ENCODE measurements around the gene ITIH1. TPM values are rescaled to one million over a fixed set of nuclear protein-coding genes. Genes with fewer than 3 reads are reported as not detected.

Gene ITIH1
- polyA plus RNA-seq, 1 experiment: not detected

- H3K9me3 ChIP-seq (ENCODE audit: control insufficient read depth, insufficient read depth, low read length): no peaks in the 10 kb centered on the region; the same call in 1 of the 2 replicates
- DNase-seq (ENCODE audit: low read depth, low spot score): no peak
- peaks cover 32% of the 10 kb centered on the region for H3K27me3 ChIP-seq (ENCODE audit: control insufficient read depth, insufficient read depth, low read length)
- no peak overlapping the region for H3K27ac ChIP-seq (ENCODE audit: low read depth, low read length)
- TF ChIP-seq, protein P1, sequence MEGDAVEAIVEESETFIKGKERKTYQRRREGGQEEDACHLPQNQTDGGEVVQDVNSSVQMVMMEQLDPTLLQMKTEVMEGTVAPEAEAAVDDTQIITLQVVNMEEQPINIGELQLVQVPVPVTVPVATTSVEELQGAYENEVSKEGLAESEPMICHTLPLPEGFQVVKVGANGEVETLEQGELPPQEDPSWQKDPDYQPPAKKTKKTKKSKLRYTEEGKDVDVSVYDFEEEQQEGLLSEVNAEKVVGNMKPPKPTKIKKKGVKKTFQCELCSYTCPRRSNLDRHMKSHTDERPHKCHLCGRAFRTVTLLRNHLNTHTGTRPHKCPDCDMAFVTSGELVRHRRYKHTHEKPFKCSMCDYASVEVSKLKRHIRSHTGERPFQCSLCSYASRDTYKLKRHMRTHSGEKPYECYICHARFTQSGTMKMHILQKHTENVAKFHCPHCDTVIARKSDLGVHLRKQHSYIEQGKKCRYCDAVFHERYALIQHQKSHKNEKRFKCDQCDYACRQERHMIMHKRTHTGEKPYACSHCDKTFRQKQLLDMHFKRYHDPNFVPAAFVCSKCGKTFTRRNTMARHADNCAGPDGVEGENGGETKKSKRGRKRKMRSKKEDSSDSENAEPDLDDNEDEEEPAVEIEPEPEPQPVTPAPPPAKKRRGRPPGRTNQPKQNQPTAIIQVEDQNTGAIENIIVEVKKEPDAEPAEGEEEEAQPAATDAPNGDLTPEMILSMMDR (IDR thresholded peaks at IDR 0.05; ENCODE audit: low read depth, low read length): no peak
- ChIA-PET POLR2A (no interaction called here), CTCF (no interaction called here)
- H3K4me3 ChIP-seq (ENCODE audit: low read depth, low read length): no peak overlapping the region
These were observed 31.8 kb downstream of the ITIH1 start for GRCh38 chr3:52809149-52809548.

DNA sequence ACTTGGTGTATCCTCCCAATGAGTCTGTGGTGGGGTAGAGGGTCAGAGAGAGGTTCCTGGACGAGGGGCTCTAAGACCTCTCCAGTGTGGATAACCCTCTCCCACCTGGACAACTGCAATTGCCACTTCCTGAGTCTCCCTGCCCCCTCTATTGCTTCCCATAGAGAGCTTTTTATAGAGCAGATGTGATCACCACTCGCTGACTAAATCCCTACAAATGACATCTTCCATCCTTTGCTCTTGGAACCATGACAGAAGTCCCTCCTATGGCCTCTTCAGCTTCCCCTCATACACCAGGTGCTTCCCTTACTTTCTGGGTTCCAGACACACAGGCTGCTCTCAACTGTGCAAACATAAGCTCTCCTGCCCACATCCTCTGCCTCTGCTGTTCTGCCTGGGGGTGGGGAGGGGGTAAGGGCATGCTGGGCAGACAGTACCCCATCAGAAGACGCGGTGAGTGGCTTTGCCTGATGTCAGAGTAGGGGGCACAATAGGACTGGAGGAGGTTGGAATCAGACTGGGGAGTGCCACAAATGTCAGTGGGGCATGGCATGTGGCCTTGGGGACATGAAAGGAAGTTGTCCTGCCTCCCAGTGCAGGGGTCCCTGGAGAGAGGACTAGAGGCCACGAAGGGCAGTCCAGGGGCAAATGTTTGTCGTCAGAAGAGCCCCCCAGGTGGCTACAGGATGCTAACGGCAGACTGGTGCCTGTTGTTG lies 32.4 kb downstream of the ITIH1 start:
- TF ChIP-seq, protein P1 (IDR thresholded peaks at IDR 0.05; ENCODE audit: low read depth, low read length): no peak
- Histone ChIP-seq H3K27ac (ENCODE audit: low read depth, low read length) (no peak overlapping the region), H3K9me3 (ENCODE audit: control insufficient read depth, insufficient read depth, low read length) (no peaks in the 10 kb centered on the region; the same call in 1 of the 2 replicates), H3K4me3 (ENCODE audit: low read depth, low read length) (no peak overlapping the region), H3K27me3 (ENCODE audit: control insufficient read depth, insufficient read depth, low read length) (peaks cover 32% of the 10 kb centered on the region)
- ChIA-PET CTCF (no interaction called here), POLR2A (no interaction called here)
- no peak for DNase-seq (ENCODE audit: low read depth, low spot score)

DNA sequence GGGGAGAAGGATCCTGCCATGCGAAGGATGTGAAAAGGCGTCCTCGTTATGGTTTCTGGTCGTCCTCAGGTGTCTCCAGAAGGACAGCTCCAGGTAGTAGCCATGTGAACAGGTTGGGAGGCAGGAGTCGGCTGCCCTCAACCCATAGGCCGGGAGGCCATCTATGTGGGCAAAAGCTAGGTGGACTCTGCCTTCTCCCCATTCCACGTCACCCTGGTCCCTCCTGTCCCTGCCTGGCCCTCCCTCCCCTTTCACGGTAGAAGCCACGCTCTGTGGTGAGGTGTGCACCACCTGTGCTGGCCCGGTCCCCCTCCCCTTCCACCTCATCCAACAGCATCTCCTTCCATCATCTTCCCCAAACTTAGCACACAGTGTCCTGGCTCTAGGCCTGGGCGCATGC lies 33.5 kb downstream of the ITIH1 start:
- TF ChIP-seq, protein P1 (IDR thresholded peaks at IDR 0.05; ENCODE audit: low read depth, low read length): no peak
- ChIA-PET CTCF (no interaction called here), POLR2A (no interaction called here)
- peaks cover 29% of the 10 kb centered on the region for H3K27me3 ChIP-seq (ENCODE audit: control insufficient read depth, insufficient read depth, low read length)
- H3K9me3 ChIP-seq (ENCODE audit: control insufficient read depth, insufficient read depth, low read length): no peaks in the 10 kb centered on the region; the same call in 1 of the 2 replicates
- H3K27ac ChIP-seq (ENCODE audit: low read depth, low read length): no peak overlapping the region
- DNase-seq (ENCODE audit: low read depth, low spot score): no peak
- no peak overlapping the region for H3K4me3 ChIP-seq (ENCODE audit: low read depth, low read length)

DNA sequence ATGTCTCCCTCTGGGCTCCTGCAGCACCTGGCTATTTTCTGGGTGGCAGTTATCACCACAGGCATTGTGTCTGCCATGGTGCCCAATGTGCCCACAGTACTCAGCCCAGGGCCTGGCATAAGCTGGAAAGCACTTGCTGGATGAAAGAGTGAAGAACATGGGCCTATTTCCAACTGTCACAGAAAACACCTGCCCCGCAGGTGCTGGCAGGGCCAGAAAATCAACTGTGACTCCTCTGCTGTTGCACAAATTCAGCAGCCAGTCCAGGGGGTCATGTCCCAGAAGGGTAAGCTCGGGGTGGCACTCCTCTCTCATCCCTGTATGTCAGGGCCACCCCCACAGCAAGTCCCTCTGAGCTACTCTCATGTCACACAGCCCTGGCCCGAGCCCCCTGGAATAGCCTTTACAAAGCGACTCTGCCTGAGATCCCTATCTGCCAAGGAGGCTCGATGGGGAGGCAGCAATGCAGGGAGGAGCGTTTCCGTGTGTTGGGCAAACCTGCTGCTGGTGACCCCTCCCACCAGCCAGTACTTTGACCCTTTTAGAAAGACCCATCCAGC lies 34.1 kb downstream of the ITIH1 start:
- DNase-seq (ENCODE audit: low read depth, low spot score): no peak
- H3K4me3 ChIP-seq (ENCODE audit: low read depth, low read length): no peak overlapping the region
- H3K27ac ChIP-seq (ENCODE audit: low read depth, low read length): no peak overlapping the region
- POLR2A ChIA-PET: no interaction called here
- CTCF ChIA-PET: interaction anchor here (1.9 kb wide), 1 partner anchor 10 kb away, joined by 13 read pairs; no protein-coding TSS in a partner anchor
- H3K9me3 ChIP-seq (ENCODE audit: control insufficient read depth, insufficient read depth, low read length): no peaks in the 10 kb centered on the region
- TF ChIP-seq, protein P1 (IDR thresholded peaks at IDR 0.05; ENCODE audit: low read depth, low read length): no peak
- H3K27me3 ChIP-seq (ENCODE audit: control insufficient read depth, insufficient read depth, low read length): peaks cover 29% of the 10 kb centered on the region

DNA sequence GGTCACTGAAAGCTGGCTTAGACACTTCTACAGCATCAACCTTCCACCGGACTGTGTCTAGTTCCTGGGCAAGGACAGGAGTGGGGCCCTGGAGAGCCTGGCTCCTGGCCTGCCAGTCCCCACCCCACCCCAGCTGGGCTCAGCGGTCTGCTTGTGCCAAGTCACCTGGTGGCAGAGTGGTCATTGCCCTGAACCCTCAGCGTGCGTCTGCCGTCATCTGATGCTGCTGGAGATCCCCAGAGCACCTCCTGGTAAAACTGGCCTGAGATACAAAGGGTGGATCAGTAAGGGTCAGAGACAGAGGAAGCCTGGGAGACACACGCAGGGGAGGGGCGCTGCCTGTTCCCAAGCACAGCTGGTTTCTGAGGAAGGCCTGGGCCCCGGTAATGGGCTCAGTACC lies 36.4 kb downstream of the ITIH1 start:
- H3K4me3 ChIP-seq (ENCODE audit: low read depth, low read length): no peak overlapping the region
- no peak overlapping the region for H3K27ac ChIP-seq (ENCODE audit: low read depth, low read length)
- peaks cover 17% of the 10 kb centered on the region for H3K27me3 ChIP-seq (ENCODE audit: control insufficient read depth, insufficient read depth, low read length)
- CTCF ChIA-PET: no interaction called here
- no peak for DNase-seq (ENCODE audit: low read depth, low spot score)
- POLR2A ChIA-PET: no interaction called here
- TF ChIP-seq, protein P1 (IDR thresholded peaks at IDR 0.05; ENCODE audit: low read depth, low read length): no peak
- H3K9me3 ChIP-seq (ENCODE audit: control insufficient read depth, insufficient read depth, low read length): no peaks in the 10 kb centered on the region
